ENCODE results near the gene RBM8A.

RBM8A gene

GRCh38 chr1:145886390-145886789, 40.9 kb downstream of the RBM8A start:
- no peaks in the 10 kb centered on the region for H3K27me3 ChIP-seq
- no peak for DNase-seq
- peak overlapping the region; percentile 40 to 57 for H3K27ac ChIP-seq
- no peaks in the 10 kb centered on the region for H3K36me3 ChIP-seq
- TF ChIP-seq, protein P1, sequence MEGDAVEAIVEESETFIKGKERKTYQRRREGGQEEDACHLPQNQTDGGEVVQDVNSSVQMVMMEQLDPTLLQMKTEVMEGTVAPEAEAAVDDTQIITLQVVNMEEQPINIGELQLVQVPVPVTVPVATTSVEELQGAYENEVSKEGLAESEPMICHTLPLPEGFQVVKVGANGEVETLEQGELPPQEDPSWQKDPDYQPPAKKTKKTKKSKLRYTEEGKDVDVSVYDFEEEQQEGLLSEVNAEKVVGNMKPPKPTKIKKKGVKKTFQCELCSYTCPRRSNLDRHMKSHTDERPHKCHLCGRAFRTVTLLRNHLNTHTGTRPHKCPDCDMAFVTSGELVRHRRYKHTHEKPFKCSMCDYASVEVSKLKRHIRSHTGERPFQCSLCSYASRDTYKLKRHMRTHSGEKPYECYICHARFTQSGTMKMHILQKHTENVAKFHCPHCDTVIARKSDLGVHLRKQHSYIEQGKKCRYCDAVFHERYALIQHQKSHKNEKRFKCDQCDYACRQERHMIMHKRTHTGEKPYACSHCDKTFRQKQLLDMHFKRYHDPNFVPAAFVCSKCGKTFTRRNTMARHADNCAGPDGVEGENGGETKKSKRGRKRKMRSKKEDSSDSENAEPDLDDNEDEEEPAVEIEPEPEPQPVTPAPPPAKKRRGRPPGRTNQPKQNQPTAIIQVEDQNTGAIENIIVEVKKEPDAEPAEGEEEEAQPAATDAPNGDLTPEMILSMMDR (IDR thresholded peaks at IDR 0.05): no peak
- intact Hi-C loops (cut with DNase I; ENCODE audit: low total_unique reads): no loop called here
- H3K4me1 ChIP-seq: peaks cover 0 to 28% (median 15%) of the 10 kb centered on the region in 4 donors
- H3K4me3 ChIP-seq: peak overlapping the region; percentile 56 to 61
- H3K9me3 ChIP-seq: no peaks in the 10 kb centered on the region

- Histone ChIP-seq H3K4me1 (peaks cover 0 to 22% (median 9%) of the 10 kb centered on the region in 4 donors), H3K36me3 (no peaks in the 10 kb centered on the region), H3K9me3 (no peaks in the 10 kb centered on the region), H3K27me3 (no peaks in the 10 kb centered on the region), H3K4me3 (peak within 1 kb of the TSS; percentile 56 to 61), H3K27ac (peak within 1 kb of the TSS; percentile 40 to 57)
- TF ChIP-seq, protein P1 (IDR thresholded peaks at IDR 0.05): no peak
- intact Hi-C loops (cut with DNase I; ENCODE audit: low total_unique reads): no loop called here
- DNase-seq: peak; percentile 85 to 93
Observed at GRCh38 chr1:145885738-145886287, 41.5 kb downstream of the RBM8A start, which contains the start of gene ANKRD35. TSS of gene ANKRD35 (minus strand) at chr1:145885866. CDS start at chr1:145885758, 108 bp downstream.

- Histone ChIP-seq H3K9me3 (no peaks in the 10 kb centered on the region), H3K27me3 (no peaks in the 10 kb centered on the region), H3K27ac (no peak overlapping the region), H3K4me3 (no peak overlapping the region), H3K4me1 (peaks cover 0 to 10% (median 5%) of the 10 kb centered on the region in 4 donors), H3K36me3 (no peaks in the 10 kb centered on the region)
- DNase-seq: no peak
- intact Hi-C loops (cut with DNase I; ENCODE audit: low total_unique reads): no loop called here
- TF ChIP-seq, protein P1 (IDR thresholded peaks at IDR 0.05): no peak
Observed at GRCh38 chr1:145884675-145885074, 42.6 kb downstream of the RBM8A start.

DNA sequence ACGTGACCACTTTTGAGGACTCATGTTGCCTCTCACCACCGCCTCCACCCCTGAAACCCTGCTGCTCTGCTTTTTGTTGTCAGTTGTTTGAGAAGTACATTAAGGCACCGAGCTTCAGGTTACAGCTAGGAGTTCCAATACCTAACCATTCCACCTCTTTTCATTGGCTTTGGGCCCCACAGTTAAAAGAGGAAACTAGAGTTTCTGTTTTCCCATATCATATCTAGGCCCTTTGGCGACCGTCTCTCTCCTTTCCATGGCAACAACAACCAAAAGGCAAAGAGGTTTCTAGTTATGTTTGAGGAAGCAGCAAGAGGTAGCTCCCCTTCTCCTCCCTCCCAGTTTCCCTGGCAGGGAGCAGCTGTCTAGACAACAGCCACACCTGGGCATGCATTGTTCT, 47.5 kb downstream of the RBM8A start:
- no peaks in the 10 kb centered on the region for H3K36me3 ChIP-seq
- intact Hi-C loops (cut with DNase I; ENCODE audit: low total_unique reads): no loop called here
- H3K27me3 ChIP-seq: no peaks in the 10 kb centered on the region
- H3K4me1 ChIP-seq: peaks cover 0 to under 1% (median 0%) of the 10 kb centered on the region in 4 donors
- H3K9me3 ChIP-seq: no peaks in the 10 kb centered on the region
- DNase-seq: peak in 1 of 2 donors; percentile 11
- TF ChIP-seq, protein P1 (IDR thresholded peaks at IDR 0.05): no peak
- no peak overlapping the region for H3K27ac ChIP-seq
- no peak overlapping the region for H3K4me3 ChIP-seq

GRCh38 chr1:145878724-145879123, 48.6 kb downstream of the RBM8A start:
- Histone ChIP-seq H3K36me3 (no peaks in the 10 kb centered on the region), H3K9me3 (no peaks in the 10 kb centered on the region), H3K4me1 (no peaks in the 10 kb centered on the region), H3K27me3 (no peaks in the 10 kb centered on the region), H3K27ac (no peak overlapping the region), H3K4me3 (no peak overlapping the region)
- no peak for DNase-seq
- intact Hi-C loops (cut with DNase I; ENCODE audit: low total_unique reads): no loop called here
- TF ChIP-seq, protein P1 (IDR thresholded peaks at IDR 0.05): no peak

All from tibial artery (tissue), 4 donors.